GM18502 (cell line): Measurements from ENCODE around the gene CNTNAP3B.
"Not testable (repeated sequence)": the region's sequence is repeated elsewhere in the genome, so short reads cannot be mapped to it uniquely, and the experiment has no call there.

Source experiments
- ATAC-seq: cut with Tn5 transposase; IDR thresholded peaks from one replicate; pipeline ENCODE4 v1.9.1; 2021; ENCODE audit warnings: mild to moderate bottlenecking; ENCODE audit not compliant: unreplicated experiment, poor library complexity

Gene CNTNAP3B

DNA sequence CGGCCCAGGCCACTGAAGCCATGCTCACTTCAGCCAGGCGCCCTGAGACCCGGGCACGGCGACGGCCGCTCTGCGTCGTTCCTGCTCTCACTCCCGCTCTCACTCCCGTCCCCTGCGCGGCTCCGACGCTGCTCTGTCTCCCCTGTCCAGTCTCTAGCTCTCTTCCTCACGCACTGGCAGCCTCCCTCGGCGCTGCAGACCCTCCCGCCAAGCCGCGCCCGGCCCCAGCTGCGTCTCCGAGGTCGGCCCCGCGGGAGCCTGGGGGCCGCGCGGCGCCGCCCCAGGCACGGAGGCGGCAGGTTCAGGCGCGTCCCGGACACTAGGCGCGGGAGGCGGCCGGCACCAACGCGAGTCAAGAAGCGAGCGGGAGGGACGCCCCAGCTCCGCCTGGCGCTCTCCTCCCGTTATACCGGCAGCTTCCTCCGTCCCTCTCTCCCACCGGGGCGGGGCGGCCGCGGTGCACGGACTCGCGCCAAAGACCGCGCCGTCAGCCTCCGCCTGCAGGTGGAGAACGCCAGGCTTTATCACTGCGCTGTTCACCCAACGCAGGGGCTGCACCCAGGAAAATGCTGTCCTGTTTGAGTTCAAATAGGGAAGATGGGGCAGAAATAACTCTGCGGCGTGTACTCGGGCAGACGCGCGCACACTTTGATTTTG, at the start of gene CNTNAP3B:
Gene CNTNAP3B (minus strand): TSS at position 354 of the 657 bp plus-strand sequence. CDS start 332 bp downstream, at position 22.
- ATAC-seq, result not testable (repeated sequence)

DNA sequence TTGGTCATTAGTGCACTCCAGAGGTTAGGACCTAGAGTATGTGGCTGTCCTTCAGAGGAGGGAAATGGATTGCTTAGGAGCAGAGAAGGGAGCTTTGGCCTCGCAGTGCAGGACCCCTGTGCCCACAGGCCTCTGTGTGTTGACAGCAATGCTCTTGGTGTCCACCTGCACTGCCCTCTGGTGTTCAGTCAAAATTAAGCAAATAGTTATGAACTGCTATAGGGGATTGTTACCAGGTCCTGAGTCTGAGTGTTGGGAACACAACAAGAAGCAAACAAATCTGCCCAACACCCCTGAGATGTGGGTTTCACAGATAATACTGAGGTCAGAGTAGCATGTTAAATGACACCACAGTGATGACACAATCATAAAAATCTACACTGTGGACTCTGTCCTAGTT, 31.1 kb upstream of the CNTNAP3B start:
- ATAC-seq, result not testable (repeated sequence)

GRCh38 chr9:42127056-42127841, 2.0 kb downstream of the CNTNAP3B start:
- ATAC-seq, result not testable (repeated sequence)

DNA sequence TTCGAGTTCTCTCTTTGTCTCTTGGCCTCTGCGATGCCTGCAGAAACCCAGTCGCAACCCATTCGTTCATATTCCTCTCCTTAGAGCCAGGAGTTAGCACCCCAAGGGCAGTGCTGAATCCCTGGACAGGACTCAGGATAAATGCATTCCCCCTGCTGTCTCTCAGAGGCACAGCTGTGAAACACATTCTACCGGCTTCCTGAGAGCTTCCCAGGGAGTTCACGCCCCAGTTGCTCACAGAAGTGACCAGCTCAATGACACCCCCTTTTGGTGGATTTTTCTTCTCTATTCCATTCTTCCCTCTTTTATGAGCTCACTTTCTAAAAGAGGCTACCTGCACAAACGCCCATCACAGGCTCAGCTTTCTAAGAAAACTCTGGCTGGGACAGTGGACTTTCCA, 8.2 kb downstream of the CNTNAP3B start:
- not testable (repeated sequence) for ATAC-seq

GRCh38 chr9:42095929-42096328, 33.3 kb downstream of the CNTNAP3B start:
- ATAC-seq, result not testable (repeated sequence)

DNA sequence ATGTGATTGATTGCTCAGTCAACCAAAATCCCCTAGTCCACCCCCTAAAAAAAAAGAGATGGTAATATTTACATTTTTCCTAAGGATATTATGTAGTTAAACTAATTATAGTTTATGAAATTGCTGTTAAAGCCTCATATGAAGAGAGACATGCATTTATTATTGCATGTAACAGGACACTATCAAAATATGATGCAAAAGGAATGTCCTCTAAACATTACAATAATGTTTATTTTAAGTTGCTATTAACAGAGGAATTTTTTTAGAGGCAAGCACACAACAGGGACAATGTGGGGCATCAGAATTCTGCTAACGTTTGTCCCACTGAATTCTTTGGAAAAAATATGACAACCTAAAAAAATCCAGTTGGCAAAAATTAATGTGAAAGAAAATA, 44.7 kb downstream of the CNTNAP3B start:
- not testable (repeated sequence) for ATAC-seq

DNA sequence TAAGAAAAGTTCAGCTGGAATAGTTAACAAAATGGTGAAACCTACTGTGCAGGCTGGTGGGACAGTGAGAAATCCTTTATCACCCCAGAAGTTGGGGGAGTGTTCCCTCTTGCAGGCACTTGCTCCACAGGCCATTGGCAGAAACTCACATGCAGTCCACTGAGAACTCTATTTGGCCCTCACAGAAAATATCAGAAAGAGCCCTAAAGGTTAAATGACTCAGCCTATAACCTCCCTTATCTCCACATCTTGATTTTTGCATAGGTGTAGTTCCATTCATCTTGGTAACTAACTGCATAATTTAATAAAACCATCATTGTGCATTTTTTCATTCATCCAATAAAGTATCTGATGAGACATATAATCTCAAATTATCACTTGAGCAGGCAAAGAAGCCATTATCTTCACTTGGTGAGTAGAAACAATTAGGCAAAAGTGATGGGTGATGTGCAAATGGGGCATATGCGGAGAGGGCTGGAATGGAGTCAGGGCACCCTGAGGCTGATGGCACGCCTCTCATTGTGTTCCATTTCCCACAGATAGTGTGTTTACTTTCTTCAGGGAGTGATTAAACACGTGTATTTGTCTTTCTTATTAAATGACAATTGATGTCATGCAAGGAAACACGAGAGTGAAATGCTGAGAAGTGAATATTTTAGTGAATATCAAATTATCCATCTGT, 45.2 kb downstream of the CNTNAP3B start:
- ATAC-seq, result not testable (repeated sequence)

DNA sequence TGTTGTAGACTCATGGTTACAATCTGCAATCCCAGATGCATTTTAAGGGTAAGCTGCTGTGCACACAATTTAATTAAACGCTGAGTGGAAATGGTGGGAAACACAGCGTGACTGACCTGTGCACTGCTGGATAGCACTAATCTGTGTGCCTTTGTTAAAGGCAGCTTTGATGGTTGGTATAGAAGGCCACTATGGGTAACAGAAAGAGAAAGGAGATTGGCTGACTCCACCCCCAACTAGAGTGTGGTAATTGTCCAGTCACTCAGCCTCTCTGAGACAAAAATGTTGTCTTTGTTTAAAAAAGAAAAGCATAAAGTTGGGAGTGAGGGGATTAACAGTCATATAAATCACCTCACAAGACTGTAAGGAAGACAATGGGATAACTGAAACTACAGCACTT, 48.9 kb downstream of the CNTNAP3B start:
- not testable (repeated sequence) for ATAC-seq

GRCh38 chr9:42074868-42075267, 54.4 kb downstream of the CNTNAP3B start:
- not testable (repeated sequence) for ATAC-seq

GRCh38 chr9:42071026-42071425, 58.2 kb downstream of the CNTNAP3B start:
- ATAC-seq, result not testable (repeated sequence)

DNA sequence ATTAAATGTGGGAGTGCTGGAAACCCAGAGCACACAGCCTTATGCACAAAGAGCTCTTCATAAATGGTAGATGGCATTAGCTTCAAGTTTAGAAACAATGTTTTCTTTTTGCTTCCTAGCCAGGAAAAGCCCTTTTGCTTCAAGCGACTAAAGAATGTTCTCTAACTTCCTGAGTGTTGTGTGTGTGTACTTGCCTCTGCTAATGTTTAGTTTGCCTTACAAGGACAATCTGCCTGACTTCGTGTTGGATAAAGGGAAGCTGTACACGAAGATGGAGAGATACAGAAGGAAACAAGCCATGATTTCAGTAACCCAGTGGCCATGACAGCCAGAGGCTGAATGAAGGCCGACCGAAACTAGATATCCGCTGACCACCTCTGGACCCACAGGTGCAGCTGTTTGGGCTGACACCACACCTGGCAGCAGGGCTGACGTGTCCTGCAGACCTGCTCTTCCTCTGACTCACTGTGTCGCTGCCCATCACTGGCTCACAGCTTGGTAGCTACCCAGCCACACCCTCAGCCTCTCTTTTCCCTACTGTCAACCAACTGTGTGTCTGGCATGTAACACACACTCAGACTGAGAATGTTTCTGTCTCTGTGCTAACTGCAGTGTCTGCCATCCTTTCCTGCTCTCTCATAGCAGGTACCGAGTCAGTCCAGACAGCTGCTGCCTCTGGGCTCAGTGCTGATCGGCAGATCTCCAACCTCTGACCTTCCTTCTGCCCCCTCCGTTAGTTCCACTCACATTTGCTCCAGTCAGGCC, 59.0 kb downstream of the CNTNAP3B start:
- ATAC-seq, result not testable (repeated sequence)

GRCh38 chr9:42053874-42054273, 75.4 kb downstream of the CNTNAP3B start:
- not testable (repeated sequence) for ATAC-seq

DNA sequence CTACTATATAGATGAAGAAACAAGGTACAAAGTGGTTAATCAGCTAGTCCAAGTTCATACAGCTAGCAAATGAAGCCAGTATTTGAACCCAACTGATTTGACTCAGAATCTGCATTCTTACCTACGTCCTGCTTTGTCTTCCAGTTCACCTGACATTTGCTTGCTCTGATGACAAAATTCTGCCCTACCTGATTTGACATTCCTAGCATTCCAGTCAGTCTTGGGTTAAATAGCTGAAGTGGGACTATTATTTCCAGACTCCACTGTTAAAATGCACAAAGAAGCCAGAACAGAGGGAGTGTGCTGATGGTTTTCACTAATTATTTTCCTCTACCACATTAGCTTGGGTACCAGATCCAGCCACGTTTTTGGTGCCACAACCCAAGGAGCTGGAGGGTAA, 78.5 kb downstream of the CNTNAP3B start:
- not testable (repeated sequence) for ATAC-seq

DNA sequence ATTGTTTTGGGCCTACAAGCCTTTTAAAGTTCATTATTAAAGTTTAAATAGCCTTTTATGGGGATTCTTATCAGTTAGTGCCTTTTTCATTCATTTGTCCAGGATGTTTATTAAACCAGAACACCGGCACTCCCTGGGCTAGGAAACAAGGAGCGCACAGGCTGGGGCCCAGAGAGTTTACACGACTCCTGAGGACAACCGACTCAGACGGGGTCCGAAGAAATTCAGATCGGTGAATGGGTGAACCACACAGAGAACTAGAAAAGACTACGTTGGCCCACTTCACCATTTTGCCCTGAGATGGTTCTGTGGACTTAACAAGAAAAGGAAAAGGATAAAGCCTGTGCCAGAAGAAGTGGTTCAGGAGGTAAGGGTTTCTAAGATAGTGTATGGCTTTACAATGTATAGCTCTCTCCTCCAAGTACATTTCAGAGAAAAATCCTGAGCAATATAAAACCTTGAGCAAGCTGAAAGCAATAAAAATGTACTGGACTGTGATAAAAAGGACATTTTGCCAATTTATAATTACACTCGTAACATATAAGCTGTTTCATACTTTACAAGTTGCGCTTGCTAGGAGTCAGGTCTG, 84.7 kb downstream of the CNTNAP3B start:
- ATAC-seq, result not testable (repeated sequence)

GRCh38 chr9:42033541-42033940, 95.7 kb downstream of the CNTNAP3B start:
- ATAC-seq, result not testable (repeated sequence)

DNA sequence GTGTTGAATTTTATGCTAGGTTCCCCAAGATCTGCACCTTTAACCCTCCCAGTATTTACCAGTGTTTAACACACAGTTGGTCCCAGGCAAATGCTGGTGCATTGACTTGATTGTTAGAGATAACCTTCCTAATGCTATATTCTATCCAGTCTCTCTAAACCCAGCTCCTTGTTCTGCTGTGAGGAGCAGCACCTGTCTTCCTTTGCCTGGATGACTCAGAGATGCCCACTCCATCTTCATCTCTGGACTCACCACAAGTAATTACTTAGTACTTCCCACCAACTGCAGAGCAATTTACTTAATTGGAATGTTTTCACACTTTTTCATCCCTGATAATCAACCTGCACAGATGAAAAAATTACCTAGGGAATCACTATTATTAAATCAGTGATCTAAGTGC, 108.6 kb downstream of the CNTNAP3B start:
- ATAC-seq, result not testable (repeated sequence)

DNA sequence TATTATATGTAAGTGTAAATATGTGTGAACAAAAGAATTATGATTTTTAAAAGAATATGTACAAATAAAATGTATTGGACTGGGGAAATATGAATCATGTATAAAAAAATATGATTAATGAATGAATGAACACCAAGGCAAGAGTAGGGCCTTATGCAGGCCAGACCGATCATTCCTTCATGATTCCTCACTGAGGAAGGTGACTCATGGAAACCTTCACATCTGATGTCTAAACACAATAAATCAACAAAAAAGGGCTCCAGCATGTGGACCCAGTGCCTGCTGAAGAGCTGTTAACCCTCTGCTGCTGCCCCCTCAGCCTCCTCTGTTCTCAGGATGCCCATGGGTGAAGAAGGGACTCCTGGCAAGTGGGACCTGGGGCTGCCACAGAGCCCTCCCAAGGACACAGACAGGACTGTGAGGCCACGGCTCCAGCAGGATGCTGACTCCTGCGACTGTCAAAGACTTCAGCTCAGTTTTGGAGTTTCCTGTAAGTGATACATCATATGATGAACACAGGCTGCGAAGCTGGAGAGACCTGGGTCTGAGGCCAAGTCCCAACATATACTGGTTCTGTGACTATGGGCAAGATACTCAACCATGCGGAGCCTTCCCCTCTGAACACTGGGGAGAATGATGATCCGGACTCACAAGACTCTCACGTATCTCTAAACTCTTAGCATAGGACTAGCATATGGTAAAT, 110.9 kb downstream of the CNTNAP3B start:
- ATAC-seq, result not testable (repeated sequence)

GRCh38 chr9:42014317-42014716, 114.9 kb downstream of the CNTNAP3B start:
- not testable (repeated sequence) for ATAC-seq

DNA sequence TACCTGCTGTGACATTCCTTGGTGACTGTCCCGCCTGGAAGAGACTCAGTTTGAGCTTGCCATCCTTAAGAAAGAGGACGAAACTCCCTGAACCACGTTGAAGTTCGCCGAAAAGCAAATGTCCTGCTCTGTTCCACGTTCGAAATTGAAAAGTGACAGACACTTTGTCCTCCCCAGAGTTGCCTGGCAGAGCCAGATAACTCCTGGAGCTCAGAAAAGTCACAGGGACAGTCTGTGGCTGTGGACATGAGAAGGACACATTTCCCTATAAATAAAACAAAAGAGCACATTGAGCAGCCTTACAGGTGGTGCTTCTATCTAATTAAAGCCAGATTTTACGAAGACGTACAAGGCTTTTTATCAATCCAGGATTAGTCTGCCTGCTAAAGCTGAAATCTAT, 137.6 kb downstream of the CNTNAP3B start:
- ATAC-seq, result not testable (repeated sequence)
